ENCODE results near the gene CBFA2T2. TPM values are rescaled to one million over a fixed set of nuclear protein-coding genes. Genes with fewer than 3 reads are reported as not detected.
"Not testable (repeated sequence)": the region's sequence is repeated elsewhere in the genome, so short reads cannot be mapped to it uniquely, and the experiment has no call there.

Gene CBFA2T2
- total RNA-seq, 4 donors from 2014 or later: 16.7 to 22.5 (median 19.1) TPM

GRCh38 chr20:33697129-33697528 lies 207.2 kb downstream of the CBFA2T2 start:
- Histone ChIP-seq H3K27me3 (no peaks in the 10 kb centered on the region), H3K27ac (peak overlapping the region in 2 of 4 donors; percentile 26 to 47), H3K9me3 (no peaks in the 10 kb centered on the region), H3K36me3 (no peaks in the 10 kb centered on the region), H3K4me1 (peaks cover 0 to 19% (median 3%) of the 10 kb centered on the region in 4 donors), H3K4me3 (no peak overlapping the region)
- TF ChIP-seq EP300 (IDR thresholded peaks at IDR 0.05) (no peak), CTCF (IDR thresholded peaks at IDR 0.05) (no peak), POLR2A (IDR thresholded peaks at IDR 0.05) (no peak)
- 70 to 74% methylated on average over 8 of the region's 8 CpGs for WGBS, 2 donors
- peak in 1 of 2 donors; percentile 45 for DNase-seq (ENCODE audit: low spot score in 2 of 2)

DNA sequence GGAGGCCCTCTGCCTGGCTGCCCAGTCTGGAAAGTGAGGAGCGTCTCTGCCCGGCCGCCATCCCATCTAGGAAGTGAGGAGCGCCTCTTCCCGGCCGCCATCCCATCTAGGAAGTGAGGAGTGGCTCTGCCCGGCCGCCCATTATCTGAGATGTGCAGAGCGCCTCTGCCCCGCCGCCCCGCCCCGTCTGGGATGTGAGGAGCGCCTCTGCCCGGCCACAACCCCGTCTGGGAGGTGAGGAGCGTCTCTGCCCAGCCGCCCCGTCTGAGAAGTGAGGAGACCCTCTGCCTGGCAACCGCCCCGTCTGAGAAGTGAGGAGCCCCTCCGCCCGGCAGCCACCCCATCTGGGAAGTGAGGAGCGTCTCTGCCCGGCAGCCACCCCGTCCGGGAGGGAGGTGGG lies 209.1 kb downstream of the CBFA2T2 start:
- H3K4me1 ChIP-seq; H3K9me3 ChIP-seq; H3K27me3 ChIP-seq; H3K4me3 ChIP-seq; H3K27ac ChIP-seq; DNase-seq (ENCODE audit: low spot score in 2 of 2); H3K36me3 ChIP-seq: not testable (repeated sequence)
- 93 to 99% methylated on average over 13 to 14 of the region's 27 CpGs for WGBS, 2 donors

Other genes starting within 250 kb of the CBFA2T2 start
- gene BPIFB1, start 206.9 kb upstream of the CBFA2T2 start, total RNA-seq: not detected
- gene CDK5RAP1, start 88.6 kb upstream of the CBFA2T2 start, total RNA-seq: 10 to 100 TPM; 29.5 to 36.7 (median 32.7) TPM
- gene SNTA1, start 46.3 kb upstream of the CBFA2T2 start, total RNA-seq: 100 to 1,000 TPM in 2 of 4 donors, 10 to 100 TPM in 2; 44.1 to 120 (median 95.6) TPM
- gene C20orf144, start 172.2 kb downstream of the CBFA2T2 start, total RNA-seq: not detected
- gene ACTL10, start 176.8 kb downstream of the CBFA2T2 start, total RNA-seq: 1 to 10 TPM; 1.1 to 4.3 (median 3.8) TPM
- gene NECAB3, start 184.3 kb downstream of the CBFA2T2 start, total RNA-seq: 100 to 1,000 TPM in 1 of 4 donors, 10 to 100 TPM in 3; 80.8 to 103 (median 91.5) TPM
- 1 to 10 TPM; 1.3 to 4.2 (median 1.8) TPM for gene E2F1, start 196.3 kb downstream of the CBFA2T2 start, total RNA-seq
- gene PXMP4, start 230.2 kb downstream of the CBFA2T2 start, total RNA-seq: 1 to 10 TPM; 5.1 to 9.6 (median 8.6) TPM
- gene ZNF341, start 241.9 kb downstream of the CBFA2T2 start, total RNA-seq: 1 to 10 TPM; 1.7 to 4.8 (median 2.1) TPM

Measured in tibial nerve (tissue), 4 donors.